SU-DHL-6 (cell line): Measurements from ENCODE around the gene IFNL2.
"Not testable (repeated sequence)": the region's sequence is repeated elsewhere in the genome, so short reads cannot be mapped to it uniquely, and the experiment has no call there.

Source experiments
- H2AFZ ChIP-seq: fragments of 200-600 bp; sonication (generic); 2 replicates; pipeline ENCODE4 v1.6.1; 2014; ENCODE audit warnings: low read depth, mild to moderate bottlenecking, moderate library complexity, mixed read lengths, antibody characterized with exemption, low read length; ENCODE audit not compliant: severe bottlenecking
- H3F3A ChIP-seq: fragments of 200-600 bp; shearing (Covaris generic); 2 replicates; pipeline ENCODE4 v1.6.0; 2016; ENCODE audit warnings: antibody characterized with exemption, mild to moderate bottlenecking; ENCODE audit not compliant: insufficient read depth
- H3K27ac ChIP-seq: fragments of 200-600 bp; sonication (generic); 2 replicates; pipeline ENCODE4 v1.5.1; 2016; ENCODE audit warnings: low read depth, mild to moderate bottlenecking, low read length, moderate library complexity, mixed read lengths
- H3K27me3 ChIP-seq: fragments of 200-600 bp; sonication (generic), shearing (Covaris generic); 2 replicates; pipeline ENCODE4 v1.6.0; 2014; ENCODE audit warnings: mild to moderate bottlenecking, low read length
- H3K36me3 ChIP-seq: fragments of 200-600 bp; sonication (generic); 2 replicates; pipeline ENCODE4 v1.6.1; 2014; ENCODE audit warnings: mild to moderate bottlenecking, low read length, mixed read lengths
- H3K4me2 ChIP-seq: fragments of 300-600, 200-600 bp; shearing (Covaris generic), sonication (generic); 2 replicates; pipeline ENCODE4 v1.6.0; 2014; ENCODE audit warnings: low read length, low read depth, mild to moderate bottlenecking; ENCODE audit not compliant: poor library complexity, severe bottlenecking
- H3K4me3 ChIP-seq: fragments of 200-600 bp; sonication (generic); 2 replicates; pipeline ENCODE4 v1.5.1; 2014; ENCODE audit warnings: antibody characterized with exemption, low read length, mild to moderate bottlenecking, mixed read lengths; ENCODE audit not compliant: insufficient read depth, poor library complexity, severe bottlenecking
- H3K79me2 ChIP-seq: fragments of 200-600 bp; sonication (generic); 2 replicates; pipeline ENCODE4 v1.6.1; 2014; ENCODE audit warnings: mild to moderate bottlenecking, low read length, moderate library complexity; ENCODE audit not compliant: insufficient read depth
- H3K9ac ChIP-seq: fragments of 200-600 bp; sonication (generic); 2 replicates; pipeline ENCODE4 v1.7.0; 2014; ENCODE audit warnings: mild to moderate bottlenecking, low read length
- H3K9me2 ChIP-seq: fragments of 200-600 bp; sonication (generic); replicated peaks from 2 replicates; pipeline ENCODE4 v1.6.1; 2014; ENCODE audit warnings: low read length; ENCODE audit not compliant: insufficient read depth
- H3K9me3 ChIP-seq: fragments of 200-600 bp; sonication (generic); 2 replicates; pipeline ENCODE4 v1.6.1; 2014; ENCODE audit warnings: low read length, mixed read lengths; ENCODE audit not compliant: insufficient read depth
- H4K20me1 ChIP-seq: fragments of 200-600 bp; sonication (generic); 2 replicates; pipeline ENCODE4 v1.6.1; 2014; ENCODE audit warnings: low read depth, mild to moderate bottlenecking, antibody characterized with exemption, low read length, moderate library complexity, mixed read lengths
- EZH2phosphoT487 ChIP-seq: fragments of 200-600 bp; sonication (generic), shearing (Covaris generic); conservative IDR thresholded peaks from 2 replicates; pipeline ENCODE4 v1.6.1; 2018; ENCODE audit warnings: mild to moderate bottlenecking, antibody characterized with exemption, low read length, moderate library complexity, mixed read lengths
- TF ChIP-seq, protein P1 (sequence below): fragments of 200-600 bp; sonication (generic); IDR thresholded peaks from one replicate; pipeline ENCODE4 v1.5.1; 2017; ENCODE audit warnings: antibody characterized with exemption, mild to moderate bottlenecking, low read length, moderate library complexity; ENCODE audit not compliant: insufficient read depth, poor library complexity, severe bottlenecking

The IFNL2 gene

DNA sequence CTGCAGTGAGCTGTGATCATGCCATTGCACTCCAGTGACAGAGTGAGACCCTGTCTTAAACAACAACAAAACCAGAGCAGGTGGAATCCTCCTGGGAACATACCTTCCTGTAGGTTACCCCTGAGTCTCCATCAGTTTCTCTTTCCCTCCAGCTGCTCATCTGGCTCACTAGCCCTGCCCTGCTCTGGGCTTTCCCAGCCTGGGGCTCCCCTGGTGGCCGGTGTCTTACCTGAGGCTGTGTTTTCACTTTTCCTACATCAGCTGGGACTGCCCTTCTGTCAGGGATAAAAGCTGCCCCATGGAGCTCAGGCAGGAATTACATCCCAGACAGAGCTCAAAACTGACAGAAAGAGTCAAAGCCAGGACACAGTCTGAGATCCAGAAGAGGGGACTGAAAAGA is at the start of gene IFNL2:
Gene IFNL2, plus strand, starts transcription at position 312 of the 400 bp plus-strand sequence. CDS start 173 bp downstream, outside the sequence.
- H3K9ac ChIP-seq = not testable (repeated sequence)

DNA sequence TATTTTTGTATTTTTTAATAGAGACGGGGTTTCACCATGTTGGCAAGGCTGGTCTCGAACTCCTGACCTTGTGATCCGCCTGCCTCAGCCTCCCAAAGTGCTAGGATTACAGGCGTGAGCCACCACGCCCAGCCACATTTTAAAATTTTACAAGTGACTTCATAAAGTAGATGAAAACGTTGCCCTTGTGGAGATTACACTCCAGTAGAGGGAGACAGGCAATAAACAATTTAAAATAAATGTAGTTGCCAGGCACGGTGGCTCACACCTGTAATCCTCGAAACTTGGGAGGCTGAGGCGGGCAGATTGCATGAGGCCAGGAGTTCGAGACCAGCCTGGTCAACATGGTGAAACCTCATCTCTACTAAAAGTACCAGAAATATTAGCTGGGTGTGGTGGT is 49.1 kb upstream of the IFNL2 start:
- H3K36me3 ChIP-seq, H3K4me2 ChIP-seq, H3K9me3 ChIP-seq, H3K9ac ChIP-seq, H3K27me3 ChIP-seq, H3K4me3 ChIP-seq, H3K79me2 ChIP-seq, H3K9me2 ChIP-seq, H4K20me1 ChIP-seq, H3K27ac ChIP-seq, H2AFZ ChIP-seq, H3F3A ChIP-seq: not testable (repeated sequence)

More for the DNA sequence above, at the start of gene IFNL2:
- H3K27me3 ChIP-seq, H3K4me2 ChIP-seq, H2AFZ ChIP-seq, H3K36me3 ChIP-seq, H3F3A ChIP-seq, H3K4me3 ChIP-seq, H3K79me2 ChIP-seq, H3K9me2 ChIP-seq, H3K9me3 ChIP-seq, H4K20me1 ChIP-seq, H3K27ac ChIP-seq: not testable (repeated sequence)

DNA sequence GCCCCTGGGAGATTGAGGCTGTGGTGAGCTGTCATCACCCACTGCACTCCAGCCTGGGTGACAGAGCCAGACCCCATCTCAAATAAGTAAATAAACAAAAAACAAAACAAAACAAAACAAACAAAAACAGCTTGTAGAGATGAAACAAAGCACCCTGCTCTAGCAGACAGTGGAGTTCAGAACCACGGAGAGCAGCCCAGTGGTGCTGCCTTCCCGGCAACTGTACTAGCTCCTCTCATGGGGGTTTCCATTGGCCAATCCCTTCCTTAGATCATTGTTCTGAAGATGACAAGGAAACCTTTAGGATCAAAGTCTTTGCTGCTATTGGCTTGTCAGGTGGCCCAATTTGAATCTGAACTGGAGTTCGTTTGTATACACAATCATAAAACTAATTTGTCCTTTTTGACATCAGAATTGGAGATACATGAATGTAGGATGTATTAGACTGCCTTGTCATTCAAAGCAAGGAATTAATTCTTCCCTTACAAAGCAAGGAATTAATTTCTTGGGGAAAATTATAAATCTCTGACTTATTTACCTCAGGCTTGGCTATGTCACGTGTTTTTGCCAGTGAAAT is 44.4 kb upstream of the IFNL2 start:
- H3K9me2 ChIP-seq = no peaks in the 10 kb centered on the region
- H3K79me2 ChIP-seq = no peaks in the 10 kb centered on the region
- no peak overlapping the region for H3K27ac ChIP-seq
- no peaks in the 10 kb centered on the region for H3K27me3 ChIP-seq
- no peak for TF ChIP-seq EZH2phosphoT487
- TF ChIP-seq, protein P1, sequence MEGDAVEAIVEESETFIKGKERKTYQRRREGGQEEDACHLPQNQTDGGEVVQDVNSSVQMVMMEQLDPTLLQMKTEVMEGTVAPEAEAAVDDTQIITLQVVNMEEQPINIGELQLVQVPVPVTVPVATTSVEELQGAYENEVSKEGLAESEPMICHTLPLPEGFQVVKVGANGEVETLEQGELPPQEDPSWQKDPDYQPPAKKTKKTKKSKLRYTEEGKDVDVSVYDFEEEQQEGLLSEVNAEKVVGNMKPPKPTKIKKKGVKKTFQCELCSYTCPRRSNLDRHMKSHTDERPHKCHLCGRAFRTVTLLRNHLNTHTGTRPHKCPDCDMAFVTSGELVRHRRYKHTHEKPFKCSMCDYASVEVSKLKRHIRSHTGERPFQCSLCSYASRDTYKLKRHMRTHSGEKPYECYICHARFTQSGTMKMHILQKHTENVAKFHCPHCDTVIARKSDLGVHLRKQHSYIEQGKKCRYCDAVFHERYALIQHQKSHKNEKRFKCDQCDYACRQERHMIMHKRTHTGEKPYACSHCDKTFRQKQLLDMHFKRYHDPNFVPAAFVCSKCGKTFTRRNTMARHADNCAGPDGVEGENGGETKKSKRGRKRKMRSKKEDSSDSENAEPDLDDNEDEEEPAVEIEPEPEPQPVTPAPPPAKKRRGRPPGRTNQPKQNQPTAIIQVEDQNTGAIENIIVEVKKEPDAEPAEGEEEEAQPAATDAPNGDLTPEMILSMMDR = no peak
- H3F3A ChIP-seq = no peaks in the 10 kb centered on the region
- no peaks in the 10 kb centered on the region for H3K9me3 ChIP-seq
- no peak overlapping the region for H3K9ac ChIP-seq
- no peak overlapping the region for H3K4me3 ChIP-seq
- H2AFZ ChIP-seq = no peak overlapping the region
- no peak overlapping the region for H3K4me2 ChIP-seq
- H3K36me3 ChIP-seq = no peaks in the 10 kb centered on the region
- H4K20me1 ChIP-seq = no peaks in the 10 kb centered on the region

DNA sequence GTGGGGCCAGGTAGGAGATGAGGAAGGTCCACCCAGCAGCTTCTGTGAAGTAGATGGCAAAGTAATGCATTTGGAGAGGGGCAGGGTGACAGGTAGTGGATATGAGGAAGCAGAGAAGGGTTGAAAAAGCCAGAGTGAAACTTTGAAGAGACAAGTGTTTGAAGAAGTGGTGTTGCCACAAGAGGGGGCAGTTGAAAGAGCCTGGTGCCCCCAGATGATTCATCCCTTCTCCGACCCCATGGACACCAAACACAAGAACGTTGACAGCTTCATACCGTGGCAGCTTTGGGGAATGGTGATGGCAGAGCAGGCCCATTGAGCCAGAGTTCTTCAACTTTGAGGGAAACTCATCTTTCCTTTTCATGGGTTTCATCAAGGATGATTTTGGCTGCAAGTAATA is 43.3 kb upstream of the IFNL2 start:
- H3K4me2 ChIP-seq = no peak overlapping the region
- H3K9me3 ChIP-seq = no peaks in the 10 kb centered on the region
- H3F3A ChIP-seq = no peaks in the 10 kb centered on the region
- H4K20me1 ChIP-seq = no peaks in the 10 kb centered on the region
- no peaks in the 10 kb centered on the region for H3K36me3 ChIP-seq
- no peaks in the 10 kb centered on the region for H3K79me2 ChIP-seq
- no peak overlapping the region for H2AFZ ChIP-seq
- no peaks in the 10 kb centered on the region for H3K9me2 ChIP-seq
- no peak overlapping the region for H3K4me3 ChIP-seq
- no peak overlapping the region for H3K27ac ChIP-seq
- TF ChIP-seq, protein P1 = no peak
- TF ChIP-seq EZH2phosphoT487 = no peak
- H3K9ac ChIP-seq = no peak overlapping the region
- no peaks in the 10 kb centered on the region for H3K27me3 ChIP-seq
